ENCODE results near the gene KIF22.

- TF ChIP-seq POLR2A (IDR thresholded peaks at IDR 0.05; ENCODE audit: low read length) = no peak
- TF ChIP-seq GATA1 (IDR thresholded peaks at IDR 0.05; ENCODE audit: low read depth, low read length) = no peak
Measured at GRCh38 chr16:29819506-29819905, 29.0 kb downstream of the KIF22 start.
